Liver (tissue), 9 donors: Measurements from ENCODE around the gene POC1A. TPM values are rescaled to one million over a fixed set of nuclear protein-coding genes. Genes with fewer than 3 reads are reported as not detected.

Source experiments
- DNase-seq: peaks from one replicate; pipeline ENCODE4 v3.0.0-alpha.2; 2017; ENCODE audit warnings: low spot score
- H3K27ac ChIP-seq, 2 donors: one replicate each; pipeline ENCODE4 v1.7.0; 2013; ENCODE audit warnings: inconsistent platforms in 2 of 2, low read length in 2 of 2, control low read depth in 1 of 2, low read depth in 1 of 2, mild to moderate bottlenecking in 1 of 2
- H3K27me3 ChIP-seq, 4 donors: one replicate each; pipeline versions ENCODE4 v1.6.1 to v1.7.0; 2013; ENCODE audit warnings: low read length in 3 of 4, inconsistent platforms in 1 of 4, mild to moderate bottlenecking in 1 of 4, moderate library complexity in 1 of 4; ENCODE audit not compliant: control insufficient read depth in 4 of 4, insufficient read depth in 4 of 4
- H3K36me3 ChIP-seq, 4 donors: one replicate each; pipeline versions ENCODE4 v1.6.1 to v1.7.0; 2013; ENCODE audit warnings: low read length in 3 of 4, mild to moderate bottlenecking in 3 of 4, low read depth in 1 of 4, moderate library complexity in 1 of 4; ENCODE audit not compliant: control insufficient read depth in 4 of 4, insufficient read depth in 3 of 4
- H3K4me1 ChIP-seq, 4 donors: one replicate each; pipeline versions ENCODE4 v1.6.1 to v1.7.0; 2013; ENCODE audit warnings: low read length in 3 of 4, mild to moderate bottlenecking in 3 of 4, moderate library complexity in 1 of 4; ENCODE audit not compliant: control insufficient read depth in 4 of 4, insufficient read depth in 4 of 4
- H3K4me3 ChIP-seq, 3 donors: one replicate each; pipeline versions ENCODE4 v1.6.1 to v1.7.0; 2013; ENCODE audit warnings: low read length in 3 of 3, control low read depth in 1 of 3, low read depth in 1 of 3, mild to moderate bottlenecking in 1 of 3
- H3K9ac ChIP-seq, 2 donors: one replicate each; pipeline ENCODE4 v1.7.0; 2013; ENCODE audit warnings: low read length in 2 of 2, mild to moderate bottlenecking in 2 of 2, moderate library complexity in 2 of 2, control low read depth in 1 of 2, low read depth in 1 of 2
- H3K9me3 ChIP-seq, 4 donors: one replicate each; pipeline versions ENCODE4 v1.6.1 to v1.7.0; 2013; ENCODE audit warnings: low read length in 3 of 4; ENCODE audit not compliant: control insufficient read depth in 4 of 4
- ATF3 ChIP-seq: IDR thresholded peaks from 2 replicates; pipeline ENCODE4 v1.6.1; 2016; ENCODE audit warnings: antibody characterized with exemption
- EGR1 ChIP-seq, 2 donors: IDR thresholded peaks; 2 replicates each; pipeline ENCODE4 v1.6.1; 2016 to 2018; ENCODE audit warnings: antibody characterized with exemption in 2 of 2, low read depth in 2 of 2
- FOXA1 ChIP-seq: IDR thresholded peaks from 2 replicates; pipeline ENCODE4 v1.6.1; 2016; ENCODE audit warnings: antibody characterized with exemption
- FOXA2 ChIP-seq: IDR thresholded peaks from 2 replicates; pipeline ENCODE4 v1.6.1; 2016; ENCODE audit warnings: antibody characterized with exemption
- GABPA ChIP-seq, 2 donors: IDR thresholded peaks in 1 of 2; conservative IDR thresholded peaks in 1 of 2; 2 replicates each; pipeline ENCODE4 v1.6.1; 2016; ENCODE audit warnings: antibody characterized with exemption in 2 of 2, mild to moderate bottlenecking in 1 of 2, moderate library complexity in 1 of 2
- HNF4A ChIP-seq, 2 donors: conservative IDR thresholded peaks; 2 replicates each; pipeline ENCODE4 v1.6.1; 2016; ENCODE audit warnings: antibody characterized with exemption in 2 of 2, mild to moderate bottlenecking in 2 of 2
- JUND ChIP-seq, 2 donors: IDR thresholded peaks; 2 replicates each; pipeline ENCODE4 v1.6.1; 2016; ENCODE audit warnings: antibody characterized with exemption in 2 of 2
- MAX ChIP-seq: IDR thresholded peaks from 2 replicates; pipeline ENCODE4 v1.6.1; 2016; ENCODE audit warnings: antibody characterized with exemption
- REST ChIP-seq: IDR thresholded peaks from 2 replicates; pipeline ENCODE4 v1.6.1; 2016; ENCODE audit warnings: antibody characterized with exemption, mild to moderate bottlenecking
- RXRA ChIP-seq, 2 donors: IDR thresholded peaks; 2 replicates each; pipeline ENCODE4 v1.6.1; 2017 to 2018; ENCODE audit warnings: antibody characterized with exemption in 2 of 2, mild to moderate bottlenecking in 1 of 2
- TAF1 ChIP-seq: conservative IDR thresholded peaks from 2 replicates; pipeline ENCODE4 v1.6.1; 2016; ENCODE audit warnings: antibody characterized with exemption, mild to moderate bottlenecking
- YY1 ChIP-seq: IDR thresholded peaks from 2 replicates; pipeline ENCODE4 v1.6.1; 2016; ENCODE audit warnings: antibody characterized with exemption, mild to moderate bottlenecking
- ZBTB33 ChIP-seq: IDR thresholded peaks from 2 replicates; pipeline ENCODE4 v1.6.1; 2016; ENCODE audit warnings: antibody characterized with exemption
- WGBS: extraction: QIAGEN DNeasy Blood & Tissue Kit; methylation state at CpG from one replicate; pipeline ENCODE4 v1.1.7; 2013; 5-methylcytosine and 5-hydroxymethylcytosine counted together
- polyA plus RNA-seq, 2 donors: library from polyadenylated mRNA; stranded (reverse) in 1 of 2; unstranded in 1 of 2; fragments of 200-250 nt in 1 of 2; fragments of >200 nt in 1 of 2; fragmentation: Nextera tagmentation in 1 of 2; extraction: Ambion mirVana in 1 of 2; gene quantifications; one replicate each; pipeline versions ENCODE4 v1.2.1 to v1.2.3, GENCODE V29; 2013 to 2015
- total RNA-seq, 2 donors: library from RNA; depleted of rRNA; stranded (reverse); fragments of >200 nt; gene quantifications; one replicate each; pipeline ENCODE4 v1.2.3, GENCODE V29; 2014
- donor health status: healthy.
- donor health status: healthy.
- donor health status: healthy.
- donor health status: healthy.
- donor health status: healthy.

The POC1A gene
- total and polyA plus RNA-seq, 4 donors: 1.4 to 12.7 (median 4.8) TPM

GRCh38 chr3:52069135-52069534 lies 85.1 kb downstream of the POC1A start:
- Histone ChIP-seq H3K9me3 (no peaks in the 10 kb centered on the region), H3K36me3 (peaks cover 0 to under 1% (median 0%) of the 10 kb centered on the region in 4 donors), H3K27ac (no peak overlapping the region), H3K27me3 (no peaks in the 10 kb centered on the region), H3K4me1 (no peaks in the 10 kb centered on the region), H3K4me3 (no peak overlapping the region), H3K9ac (no peak overlapping the region)
- WGBS: 97% methylated on average over 5 of the region's 5 CpGs
- no peak for DNase-seq
- TF ChIP-seq JUND (IDR thresholded peaks at IDR 0.05) (no peak), YY1 (no peak), REST (no peak), ATF3 (no peak), TAF1 (no peak), FOXA2 (no peak), RXRA (IDR thresholded peaks at IDR 0.05) (no peak), MAX (no peak), FOXA1 (no peak), EGR1 (IDR thresholded peaks at IDR 0.05; ENCODE audit: low read depth in 2 of 2) (no peak), HNF4A (conservative IDR thresholded peaks at IDR 0.05) (no peak), ZBTB33 (no peak)

- Histone ChIP-seq H3K9me3 (no peaks in the 10 kb centered on the region), H3K36me3 (no peaks in the 10 kb centered on the region), H3K9ac (no peak overlapping the region), H3K27ac (no peak overlapping the region), H3K4me3 (no peak overlapping the region), H3K4me1 (no peaks in the 10 kb centered on the region), H3K27me3 (no peaks in the 10 kb centered on the region)
- TF ChIP-seq REST (no peak), GABPA (IDR thresholded peaks at IDR 0.05 in 1 of 2, conservative IDR thresholded peaks at IDR 0.05 in 1 of 2) (no peak)
- 92% methylated on average over 12 of the region's 12 CpGs for WGBS
- no peak for DNase-seq
Measured at GRCh38 chr3:52068730-52069129, 85.5 kb downstream of the POC1A start.
